ENCODE results near the gene GREB1.

GREB1 gene

GRCh38 chr2:11533278-11534070 is at the start of gene GREB1:
TSS of gene GREB1 (plus strand) at chr2:11534045. CDS start at chr2:11556615, 22,570 bp downstream.
- DNase-seq = no peak

DNA sequence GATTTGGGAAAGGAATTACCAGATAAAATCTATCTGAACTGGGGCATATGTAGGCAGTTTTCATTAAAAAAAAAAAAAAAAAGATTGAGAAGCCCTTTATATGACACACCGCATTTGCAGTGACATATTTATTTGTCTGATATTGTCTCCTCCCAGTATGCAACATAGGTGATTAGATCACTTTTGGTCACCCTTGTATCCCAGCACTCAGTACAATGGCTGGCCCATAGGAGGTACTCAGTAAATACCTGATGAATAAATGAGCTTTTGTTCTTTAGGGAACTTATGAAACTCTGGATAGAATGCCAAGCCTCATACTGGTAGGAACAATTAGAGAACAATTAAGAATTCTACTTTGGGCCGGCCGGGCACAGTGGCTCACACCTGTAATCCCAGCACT is 45.0 kb upstream of the GREB1 start:
- DNase-seq = no peak

GRCh38 chr2:11490194-11490593 is 43.7 kb upstream of the GREB1 start:
- no peak for DNase-seq

DNA sequence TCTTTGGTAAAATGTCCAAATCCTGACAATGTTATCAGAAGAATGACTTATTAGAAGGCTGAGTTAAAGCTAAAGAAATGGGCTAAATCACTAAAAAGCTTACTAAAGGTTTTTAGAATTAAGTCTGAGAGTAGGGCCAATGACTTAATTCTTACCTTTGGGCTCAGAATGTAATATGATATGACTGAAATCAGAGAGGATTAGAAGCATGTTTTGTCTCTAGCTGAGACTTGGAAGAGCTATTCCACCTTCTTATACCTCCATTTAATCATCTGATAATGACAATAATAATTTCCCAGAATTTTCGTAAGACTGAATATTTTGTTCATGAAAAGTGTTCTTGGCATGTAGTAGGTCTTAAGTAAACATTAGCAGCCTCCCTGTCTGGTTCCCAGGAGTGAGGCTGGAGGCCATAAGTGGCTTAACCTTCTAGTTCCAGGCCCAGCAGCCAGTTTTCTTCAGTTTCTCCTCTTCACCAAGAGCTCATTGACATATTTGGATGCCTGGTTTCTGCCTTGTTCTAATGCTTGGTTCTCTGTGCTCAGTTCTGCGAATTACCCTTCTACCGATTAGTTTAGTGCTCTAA is 42.4 kb upstream of the GREB1 start:
- no peak for DNase-seq

DNA sequence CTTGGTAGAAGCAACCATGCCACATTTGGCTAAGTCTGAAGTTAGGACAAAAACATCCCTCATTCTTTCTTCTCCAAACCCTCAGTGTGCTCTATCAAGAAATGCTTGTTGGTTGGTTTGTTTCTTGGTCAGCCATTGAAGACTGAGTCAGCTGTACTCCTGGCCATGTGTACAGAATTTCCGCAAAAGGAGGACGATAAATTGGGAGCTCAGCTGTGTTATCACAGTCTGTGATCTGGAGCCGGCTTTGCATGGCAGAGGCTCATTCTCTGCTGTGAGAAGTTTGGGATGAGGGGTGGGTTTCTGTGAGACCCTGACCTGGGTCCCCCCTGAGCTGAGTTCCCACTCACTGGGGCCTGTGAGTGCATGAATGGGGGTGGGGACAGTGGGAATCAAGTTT is 41.6 kb upstream of the GREB1 start:
- no peak for DNase-seq

DNA sequence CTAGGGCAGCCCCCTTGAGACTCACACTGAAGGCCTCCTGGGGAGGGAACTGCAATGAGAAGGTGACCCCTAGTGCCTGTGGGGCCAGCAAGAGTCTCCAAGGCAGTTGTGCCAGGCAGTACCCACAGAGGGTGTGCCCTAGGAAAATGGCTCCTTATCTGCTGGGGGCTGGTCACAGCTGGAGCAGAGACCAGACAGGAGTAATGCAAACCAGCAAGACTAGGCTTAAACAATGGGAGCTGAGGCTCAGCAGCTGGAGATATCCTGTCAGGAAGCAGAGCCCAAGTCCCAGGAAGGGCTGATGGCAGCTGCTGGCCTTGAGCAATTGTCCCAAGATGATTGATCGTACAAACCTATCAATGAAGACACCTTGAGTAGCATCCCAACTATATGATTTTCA is 41.1 kb upstream of the GREB1 start:
- DNase-seq = no peak

DNA sequence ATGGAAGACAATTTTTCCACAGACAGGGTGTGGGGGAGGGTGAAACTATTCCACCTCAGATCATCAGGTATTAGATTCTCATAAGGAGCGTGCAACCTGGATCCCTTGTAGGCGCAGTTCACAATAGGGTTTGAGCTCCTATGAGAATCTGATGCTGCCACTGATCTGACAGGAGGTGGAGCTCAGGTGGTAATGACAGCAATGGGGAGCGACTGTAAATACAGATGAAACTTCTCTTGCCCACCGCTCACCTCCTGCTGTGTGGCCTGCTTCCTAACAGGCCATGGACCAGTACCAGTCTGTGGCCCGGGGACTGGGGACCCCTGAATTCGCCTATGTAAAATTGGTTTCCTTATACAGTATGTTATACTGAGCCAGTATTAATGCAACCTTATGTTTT is 40.6 kb upstream of the GREB1 start:
- DNase-seq = no peak

- DNase-seq = no peak
These were observed 39.5 kb upstream of the GREB1 start for GRCh38 chr2:11494310-11494709.

DNA sequence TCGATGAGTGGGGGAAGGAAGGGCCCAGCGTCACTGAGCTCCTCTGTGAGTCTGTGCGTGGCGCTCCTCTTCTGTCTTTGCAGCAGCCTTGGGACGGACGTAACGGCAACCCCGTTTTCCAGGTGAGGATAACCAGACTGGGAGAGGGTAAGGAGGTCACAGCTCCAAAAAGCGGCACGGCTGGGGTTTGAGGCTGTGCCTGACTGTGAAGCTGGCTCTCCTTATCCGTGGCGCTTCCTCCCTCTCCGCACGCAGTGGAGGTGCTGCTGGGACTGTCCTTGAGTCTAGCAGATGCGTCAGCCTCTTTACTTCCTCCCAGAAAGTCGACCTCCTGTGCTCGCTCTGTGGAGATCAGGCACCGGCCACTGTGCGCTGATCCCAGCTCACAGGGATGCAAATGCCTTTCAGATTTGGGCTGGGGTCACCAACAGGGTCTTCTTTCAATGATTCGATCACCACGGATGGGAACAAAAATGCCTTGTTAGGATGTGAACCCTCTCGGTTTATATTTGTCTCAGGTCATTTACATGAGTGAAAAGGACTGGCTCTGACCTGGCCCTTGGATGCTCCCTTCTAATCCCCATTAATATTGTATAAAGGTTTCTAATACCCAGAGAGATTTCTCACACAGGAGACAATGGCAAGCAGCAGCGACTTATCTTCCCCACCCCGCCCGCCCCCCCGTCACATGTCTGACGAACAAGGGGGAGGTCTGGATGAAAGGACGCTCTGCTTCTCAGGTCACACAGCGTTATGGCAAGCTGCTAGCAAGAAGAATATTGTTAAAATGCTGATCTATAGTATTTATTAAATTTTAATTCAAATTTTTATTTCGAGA is 37.8 kb upstream of the GREB1 start:
- no peak for DNase-seq

DNA sequence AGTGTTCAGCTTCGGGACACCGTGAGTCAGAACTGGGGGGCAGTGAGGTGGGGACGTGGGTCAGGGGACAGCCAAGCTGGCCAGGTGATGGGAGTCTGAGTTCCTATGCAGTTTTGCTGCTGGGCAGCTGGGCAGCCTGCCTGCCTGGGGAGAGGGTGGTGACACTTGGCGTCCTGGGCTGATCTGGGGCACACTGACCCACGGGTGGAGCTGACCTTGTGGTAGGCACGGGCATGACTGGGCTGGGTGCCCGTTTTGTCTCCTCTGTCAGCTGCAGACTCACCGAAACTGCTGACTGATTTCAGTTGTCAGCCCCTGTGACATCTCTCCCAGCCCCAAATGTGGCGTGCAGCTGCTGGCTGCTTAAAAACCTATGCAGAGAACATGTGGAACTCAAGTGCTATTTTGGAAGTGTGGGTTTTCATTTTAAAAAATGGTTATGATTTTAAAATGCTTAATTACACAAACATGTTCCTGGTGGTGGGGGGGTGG is 35.3 kb upstream of the GREB1 start:
- no peak for DNase-seq

GRCh38 chr2:11499081-11499743 is 34.6 kb upstream of the GREB1 start:
- no peak for DNase-seq

GRCh38 chr2:11500702-11501303 is 33.0 kb upstream of the GREB1 start:
- no peak for DNase-seq

- DNase-seq = no peak
These were observed 31.0 kb upstream of the GREB1 start for GRCh38 chr2:11502740-11503292.

DNA sequence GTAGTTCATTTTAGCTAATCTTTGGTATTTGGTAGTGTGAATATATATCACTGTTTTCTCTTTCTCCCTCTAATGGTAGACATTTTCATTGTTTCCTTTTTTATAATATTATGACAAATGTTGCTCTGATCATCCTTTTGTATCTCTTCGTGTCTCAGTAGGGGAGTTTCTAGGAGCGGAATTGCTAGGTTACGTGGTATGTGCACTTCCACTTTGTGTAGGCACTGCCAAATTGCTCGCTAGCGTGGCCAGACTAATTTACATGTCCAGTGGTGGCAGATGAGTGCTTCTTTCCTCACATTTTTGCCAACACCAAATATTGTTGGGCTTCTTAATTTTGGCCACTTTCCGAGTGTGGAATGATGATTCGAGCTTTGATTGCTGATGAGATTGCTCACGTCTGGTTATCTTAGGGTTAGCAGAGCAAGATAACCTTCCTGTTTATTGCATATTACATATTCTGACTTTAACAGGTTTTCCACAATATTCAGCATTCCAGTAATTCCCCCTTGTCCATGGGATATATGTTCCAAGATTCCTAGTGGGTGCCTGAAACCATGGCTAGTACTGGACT is 30.4 kb upstream of the GREB1 start:
- DNase-seq = no peak

DNA sequence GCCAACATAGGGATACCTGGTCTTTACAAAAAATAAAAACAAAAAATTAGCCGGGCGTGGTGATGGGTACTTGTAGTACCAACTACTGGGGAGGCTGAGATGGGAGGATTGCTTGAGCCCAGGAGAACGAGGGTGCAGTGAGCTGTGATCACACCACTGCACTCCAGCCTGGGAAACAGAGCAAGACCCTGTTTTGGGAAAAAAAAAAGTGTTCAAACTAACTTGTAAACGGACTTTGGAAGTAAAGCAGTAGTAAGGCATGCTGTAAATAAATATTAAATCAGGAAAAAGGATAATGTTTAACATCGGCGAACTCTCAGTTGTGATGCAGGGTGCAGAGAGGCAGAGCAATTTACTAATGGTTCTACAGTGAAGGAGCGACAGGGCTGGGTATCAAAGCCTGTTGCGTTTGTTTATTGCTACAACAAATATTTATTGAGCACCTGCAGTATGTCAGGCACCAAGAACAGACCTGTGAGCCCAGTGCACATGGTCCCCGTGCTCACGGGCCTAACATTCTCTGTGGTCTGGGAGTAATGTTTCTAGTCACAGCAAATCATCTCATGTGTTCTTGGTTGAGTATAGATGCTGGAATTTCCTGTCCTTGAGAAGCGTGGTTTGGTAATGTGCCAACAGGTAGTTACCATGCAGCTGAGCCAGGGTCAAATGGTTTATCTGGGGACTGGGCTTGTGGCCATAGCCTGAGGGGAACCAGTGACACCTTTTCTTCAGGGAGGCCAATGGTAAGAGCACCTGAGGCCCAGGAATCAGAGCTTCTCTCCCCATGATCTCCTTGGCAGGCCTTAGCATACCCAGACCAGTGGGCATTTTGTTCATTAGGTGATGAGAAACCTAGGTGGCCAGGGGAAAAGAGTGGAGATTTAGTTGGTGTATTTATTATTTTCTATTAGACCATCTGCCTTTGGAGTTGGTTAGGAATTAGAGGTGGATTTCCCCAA is 27.9 kb upstream of the GREB1 start:
- DNase-seq = no peak

- no peak for DNase-seq
These were observed 27.3 kb upstream of the GREB1 start for GRCh38 chr2:11506611-11506969.

DNA sequence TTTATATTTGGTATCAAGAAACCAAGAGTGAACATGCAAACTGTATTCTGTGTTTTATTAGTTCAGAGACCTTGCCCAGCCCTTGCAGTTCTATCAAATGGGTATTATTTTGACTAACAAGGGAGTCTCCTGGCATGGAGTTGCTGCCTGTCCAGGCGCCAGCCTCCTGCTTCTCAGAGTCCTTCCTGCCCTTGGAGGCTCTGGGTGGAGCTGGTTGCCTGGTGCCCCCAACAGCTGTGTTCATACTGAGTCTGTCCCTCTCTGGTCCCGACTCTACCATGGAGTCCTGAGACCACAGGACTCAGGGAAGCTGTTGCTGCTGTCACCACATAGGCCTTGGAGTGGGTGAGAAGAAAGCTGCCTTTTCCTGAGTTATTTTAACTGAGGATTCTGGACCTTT is 26.3 kb upstream of the GREB1 start:
- no peak for DNase-seq

GRCh38 chr2:11508279-11508678 is 25.6 kb upstream of the GREB1 start:
- DNase-seq = no peak

GRCh38 chr2:11509657-11510360 is 24.0 kb upstream of the GREB1 start:
- DNase-seq = no peak

GRCh38 chr2:11512431-11512830 is 21.4 kb upstream of the GREB1 start:
- DNase-seq = no peak
